H1 (cell line): ENCODE results near the gene TRIM45. TPM values are rescaled to one million over a fixed set of nuclear protein-coding genes. Genes with fewer than 3 reads are reported as not detected.

Experiments
- CEBPB ChIP-seq: IDR thresholded peaks from 2 replicates; pipeline ENCODE4 v1.6.1; 2012; ENCODE audit warnings: low read depth, low read length
- EP300 ChIP-seq, 2 experiments: IDR thresholded peaks; 1 replicate in 1 of 2; 2 replicates in 1 of 2; pipeline ENCODE4 v1.6.1; 2011 to 2012; ENCODE audit warnings: low read depth in 2 of 2, low read length in 2 of 2, mild to moderate bottlenecking in 2 of 2, borderline replicate concordance in 1 of 2, inconsistent platforms in 1 of 2, moderate library complexity in 1 of 2
- EZH2 ChIP-seq: fragments of 200-600 bp; sonication (generic); IDR thresholded peaks from 2 replicates; pipeline ENCODE4 v1.7.1; 2012; ENCODE audit warnings: low read depth, mild to moderate bottlenecking, moderate library complexity, low read length, inconsistent platforms; ENCODE audit not compliant: severe bottlenecking
- KDM1A ChIP-seq: fragments of 200-600, 300-600 bp; sonication (generic); IDR thresholded peaks from 2 replicates; pipeline ENCODE4 v1.7.1; 2016; ENCODE audit warnings: mild to moderate bottlenecking, low read length, borderline replicate concordance
- TAF1 ChIP-seq: IDR thresholded peaks from 2 replicates; pipeline ENCODE4 v1.6.1; 2011; ENCODE audit warnings: mild to moderate bottlenecking, low read depth, low read length
- YY1 ChIP-seq: IDR thresholded peaks from 2 replicates; pipeline ENCODE4 v1.6.1; 2011; ENCODE audit warnings: low read depth, mild to moderate bottlenecking, low read length
- polyA plus RNA-seq, 7 experiments: library from polyadenylated mRNA; depleted of rRNA in 3 of 7; stranded (reverse) in 5 of 7; unstranded in 2 of 7; fragments of >200 nt in 5 of 7; fragments of 200-250 nt in 2 of 7; gene quantifications; 1 replicate in 5 of 7; 2 replicates in 1 of 7; 4 replicates in 1 of 7; pipeline versions ENCODE4 v1.2.1 to v1.2.3, GENCODE V29; 2011 to 2013; ENCODE audit warnings: missing spikeins in 2 of 7, mixed read lengths in 2 of 7
- total RNA-seq: library from RNA; stranded (reverse); fragmentation: NEBNext Ultra II Directional; extraction: Animal tissue kit (Norgen Biotek cat#: 25700); gene quantifications from 2 replicates; pipeline ENCODE4 v1.2.1, GENCODE V29; 2021

The TRIM45 gene
- total and polyA plus RNA-seq, 2 of the 8 experiments (the other 6 are each of a cell fraction or from before 2014, with no cell fraction given): 13.7 to 16.7 TPM

DNA sequence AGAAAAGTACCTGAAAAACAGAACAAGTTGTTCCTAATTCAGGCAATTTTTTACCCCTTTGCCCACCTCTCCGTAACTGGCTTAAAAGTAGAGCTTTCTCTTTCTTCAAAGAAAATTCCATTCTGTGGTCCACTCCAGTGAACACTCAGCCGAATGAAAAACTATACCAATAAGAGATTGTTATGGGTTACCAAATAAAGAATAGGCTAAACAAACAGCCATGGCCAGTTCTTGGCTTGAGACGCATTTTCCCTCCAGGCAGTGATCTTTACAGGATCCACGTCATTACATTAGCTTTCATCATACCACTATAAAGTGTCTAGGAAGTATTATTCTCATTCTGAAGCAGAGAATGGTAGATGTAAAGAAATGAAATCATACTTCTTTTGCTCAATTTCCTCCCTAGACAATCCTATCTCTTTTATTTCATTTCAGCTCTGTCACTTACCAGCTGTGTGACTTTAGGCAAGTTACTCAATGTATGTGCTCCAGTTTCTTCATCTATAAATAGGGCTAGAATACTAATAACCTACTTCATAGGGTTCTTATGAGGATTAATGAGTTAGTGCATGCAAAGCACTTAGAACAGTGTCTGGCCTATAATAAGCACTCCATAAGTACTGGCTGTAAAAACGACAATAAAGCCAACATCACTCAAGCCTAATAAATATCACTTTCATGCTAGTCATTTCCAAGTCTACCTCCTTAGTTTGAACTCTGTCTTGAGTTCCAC lies 26.5 kb upstream of the TRIM45 start (continued):
- TF ChIP-seq EZH2 (no peak), TAF1 (no peak), EP300 (IDR thresholded peaks at IDR 0.05; ENCODE audit: borderline replicate concordance in 1 of 2, low read depth in 2 of 2, low read length in 2 of 2) (no peak), CEBPB (no peak), KDM1A (no peak), YY1 (no peak)
